Epidermal melanocyte (primary cell): ENCODE results near the gene PIGBOS1.
A peak's percentile ranks its signal among the peaks of the same experiment; 100 is the strongest.
"Not testable (repeated sequence)": the region's sequence is repeated elsewhere in the genome, so short reads cannot be mapped to it uniquely, and the experiment has no call there.

ENCODE experiments used
- DNase-seq: peaks from one replicate; pipeline ENCODE4 v3.0.0; 2011; ENCODE audit warnings: low spot score; ENCODE audit not compliant: insufficient read length

Gene PIGBOS1

GRCh38 chr15:55297315-55297714, 21.6 kb downstream of the PIGBOS1 start:
- no peak for DNase-seq

DNA sequence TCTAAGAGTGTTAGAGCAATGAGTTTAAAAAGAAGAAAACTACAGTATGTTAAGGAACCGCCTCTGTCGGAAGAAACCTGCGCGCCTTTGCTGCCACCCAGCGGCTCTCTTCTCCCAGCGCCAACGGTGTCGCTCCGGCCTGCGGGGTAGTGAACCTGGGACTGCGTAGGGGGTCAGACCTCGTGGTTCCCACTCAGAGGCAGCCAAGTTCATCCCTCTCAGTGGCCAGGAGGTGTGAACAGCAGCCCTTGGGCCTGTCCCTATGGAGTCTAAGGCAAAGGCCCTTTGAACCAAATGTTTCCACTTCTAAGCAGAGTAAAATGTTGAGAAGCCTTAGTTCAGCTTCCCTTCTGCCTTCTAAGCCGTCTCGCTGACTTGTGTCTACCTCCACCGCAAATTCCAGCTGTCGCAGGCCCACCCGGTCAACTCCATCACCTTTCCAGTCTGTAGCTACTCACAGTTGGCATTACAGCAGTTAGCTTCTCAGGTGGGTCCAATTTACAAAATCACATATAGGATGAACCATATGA, 28.3 kb downstream of the PIGBOS1 start:
- peak; percentile 68 for DNase-seq

- DNase-seq: peak; percentile 32
Measured at GRCh38 chr15:55289746-55290527, 29.0 kb downstream of the PIGBOS1 start, which contains the start of gene RAB27A. RAB27A (minus strand) TSS chr15:55289813; CDS start chr15:55234934, 54,879 bp downstream.

DNA sequence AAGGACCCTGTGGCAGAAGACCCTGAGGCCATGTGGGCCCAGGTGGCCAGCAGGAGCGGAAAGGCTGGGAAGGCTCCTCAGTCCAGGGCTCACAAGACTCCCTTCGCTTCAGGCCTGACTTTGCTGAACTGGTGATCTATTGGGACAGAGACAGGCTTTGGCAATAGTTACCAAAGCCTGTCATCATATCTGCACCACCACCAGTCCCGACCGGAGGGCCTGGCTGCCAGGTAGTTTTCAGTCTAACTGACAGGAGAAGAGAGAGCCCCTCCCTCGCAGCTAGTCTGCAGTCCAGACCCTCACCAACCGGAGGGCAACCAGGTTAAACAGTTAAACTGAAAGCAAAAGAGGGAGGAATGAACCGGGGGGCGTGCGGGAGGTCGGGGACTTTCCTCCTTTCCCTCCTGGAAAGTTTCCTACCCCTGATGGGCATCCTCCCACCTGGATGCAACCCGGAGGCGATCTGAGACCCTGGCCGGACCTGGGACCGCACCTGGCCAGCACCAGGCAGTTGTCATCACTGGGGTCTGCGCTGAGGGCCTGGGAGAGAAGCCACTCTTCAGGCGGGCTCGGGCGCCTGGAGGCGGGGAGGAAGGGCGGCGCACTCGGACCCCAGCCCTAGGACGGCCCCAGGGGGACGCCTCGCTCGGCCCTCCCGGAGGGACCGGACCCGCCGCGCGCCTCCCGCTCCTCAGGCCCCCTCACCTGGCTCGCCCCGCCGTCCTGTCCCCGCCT, 29.7 kb downstream of the PIGBOS1 start:
- DNase-seq: no peak

- no peak for DNase-seq
Measured at GRCh38 chr15:55288006-55288717, 30.8 kb downstream of the PIGBOS1 start.

DNA sequence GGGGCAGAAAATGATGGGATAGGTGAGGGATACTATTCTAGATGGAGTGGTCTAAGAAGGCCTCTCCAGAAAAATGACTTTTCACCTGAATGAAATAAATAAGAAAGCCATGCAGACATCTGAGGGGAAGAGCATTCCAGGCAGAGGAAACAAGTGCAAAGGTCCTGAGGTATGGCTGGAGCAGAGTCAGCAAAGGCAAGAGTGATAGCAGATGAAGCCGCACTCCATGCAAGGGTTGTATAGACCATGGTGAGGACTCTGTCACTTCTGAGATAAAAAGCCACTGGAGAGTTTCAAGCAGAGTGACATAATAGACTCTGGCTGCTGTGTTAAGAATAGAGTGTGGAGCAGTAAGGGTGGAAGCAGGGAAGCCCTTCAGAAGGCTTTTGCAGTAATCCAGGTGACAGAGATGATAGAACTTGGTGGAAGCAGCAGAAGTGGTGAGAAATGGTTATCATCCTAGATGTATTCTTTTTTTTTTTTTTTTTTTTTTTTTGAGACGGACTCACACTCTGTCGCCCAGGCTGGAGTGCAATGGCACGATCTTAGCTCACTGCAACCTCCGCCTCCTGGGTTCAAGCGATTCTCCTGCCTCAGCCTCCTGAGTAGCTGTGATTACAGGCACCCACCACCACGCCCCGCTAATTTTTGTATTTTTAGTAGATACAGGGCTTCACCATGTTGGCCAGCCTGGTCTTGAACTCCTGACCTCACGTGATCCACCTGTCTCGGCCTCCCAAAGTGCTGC, 32.3 kb downstream of the PIGBOS1 start:
- DNase-seq: not testable (repeated sequence)

GRCh38 chr15:55284426-55284825, 34.5 kb downstream of the PIGBOS1 start:
- DNase-seq: no peak

GRCh38 chr15:55283379-55284147, 35.4 kb downstream of the PIGBOS1 start:
- no peak for DNase-seq

GRCh38 chr15:55282284-55282833, 36.6 kb downstream of the PIGBOS1 start:
- no peak for DNase-seq

GRCh38 chr15:55281517-55282228, 37.2 kb downstream of the PIGBOS1 start:
- no peak for DNase-seq

GRCh38 chr15:55280589-55280988, 38.3 kb downstream of the PIGBOS1 start:
- not testable (repeated sequence) for DNase-seq

GRCh38 chr15:55279746-55280351, 39.1 kb downstream of the PIGBOS1 start:
- DNase-seq: no peak

DNA sequence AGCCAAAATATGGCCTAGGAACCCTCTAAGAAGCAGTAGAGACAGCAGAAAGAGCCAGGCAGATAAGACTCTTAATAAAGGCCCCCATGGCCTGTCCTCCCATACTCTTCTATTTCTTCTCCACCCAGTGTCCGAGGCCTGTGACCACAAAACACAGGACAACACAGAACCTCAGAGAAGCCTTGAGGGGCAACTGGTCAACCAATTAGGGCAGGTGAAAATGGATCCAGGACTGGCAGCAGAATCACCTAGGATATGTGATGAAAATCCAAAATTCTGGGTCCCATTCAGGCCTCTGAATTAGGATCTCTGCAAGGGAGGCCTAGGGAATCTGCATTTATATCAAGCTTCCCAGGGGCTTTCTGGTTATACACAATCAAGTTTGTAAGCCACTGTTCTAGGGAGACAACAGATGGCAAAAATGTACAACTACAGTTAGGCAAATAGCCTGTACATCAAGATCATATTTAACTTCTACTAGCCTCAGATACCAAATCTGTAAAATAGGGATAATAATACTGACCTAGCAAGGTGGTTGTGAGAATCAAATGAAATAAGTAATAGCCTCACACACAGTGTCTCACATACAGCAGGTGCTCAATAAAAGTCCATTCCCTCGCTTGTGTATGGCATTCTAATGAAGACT, 39.7 kb downstream of the PIGBOS1 start:
- DNase-seq: no peak

GRCh38 chr15:55277715-55278114, 41.2 kb downstream of the PIGBOS1 start:
- no peak for DNase-seq

- DNase-seq: no peak
Measured at GRCh38 chr15:55277116-55277564, 41.8 kb downstream of the PIGBOS1 start.

GRCh38 chr15:55276324-55276723, 42.6 kb downstream of the PIGBOS1 start:
- no peak for DNase-seq

GRCh38 chr15:55270291-55270690, 48.6 kb downstream of the PIGBOS1 start:
- no peak for DNase-seq

DNA sequence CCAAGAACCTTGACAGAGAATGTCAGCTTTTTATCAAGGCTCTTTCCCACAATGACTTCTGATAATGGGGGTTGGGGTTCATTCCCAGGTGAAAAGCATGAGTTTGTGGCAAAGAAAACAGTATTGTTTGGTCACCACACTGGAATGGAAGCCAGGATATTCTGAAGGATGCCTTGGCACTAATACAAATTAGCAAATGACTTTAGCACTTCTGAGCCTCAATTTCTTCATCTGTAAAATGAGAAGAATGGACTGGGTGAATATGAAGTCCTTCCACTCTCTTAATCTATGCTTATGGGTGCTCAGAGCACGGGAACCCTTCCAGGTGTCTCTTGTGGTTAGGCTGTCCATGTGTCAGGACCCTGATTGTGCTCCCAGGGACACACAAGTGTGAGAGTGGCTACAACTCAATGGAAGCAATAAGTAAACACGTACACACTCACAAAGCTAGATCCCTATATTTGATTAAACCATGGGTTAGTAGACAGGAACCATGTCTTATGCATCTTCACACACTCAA, 50.7 kb downstream of the PIGBOS1 start:
- DNase-seq: no peak
